HEK293T (cell line): ENCODE results near the gene OR52L1.

Experiments
- ARNT ChIP-seq: fragments of 450-650 bp; IDR thresholded peaks from 2 replicates; pipeline ENCODE4 v1.6.1; 2017; ENCODE audit warnings: mild to moderate bottlenecking
- BHLHE40 ChIP-seq: fragments of 450-650 bp; IDR thresholded peaks from 2 replicates; pipeline ENCODE4 v1.6.1; 2016; ENCODE audit warnings: mild to moderate bottlenecking, moderate library complexity, borderline replicate concordance
- ELF4 ChIP-seq: fragments of 450-650 bp; IDR thresholded peaks from 2 replicates; pipeline ENCODE4 v1.6.1; 2017; ENCODE audit warnings: antibody characterized with exemption
- FOXA1 ChIP-seq: fragments of 450-650 bp; IDR thresholded peaks from 2 replicates; pipeline ENCODE4 v1.6.1; 2016; ENCODE audit warnings: mild to moderate bottlenecking
- FOXK2 ChIP-seq: fragments of 450-650 bp; IDR thresholded peaks from 2 replicates; pipeline ENCODE4 v1.6.1; 2016; ENCODE audit warnings: mild to moderate bottlenecking
- FOXM1 ChIP-seq: fragments of 450-650 bp; IDR thresholded peaks from 2 replicates; pipeline ENCODE4 v1.6.1; 2017; ENCODE audit warnings: mild to moderate bottlenecking, borderline replicate concordance
- HDGF ChIP-seq: fragments of 450-650 bp; IDR thresholded peaks from 2 replicates; pipeline ENCODE4 v1.6.1; 2017; ENCODE audit warnings: antibody characterized with exemption, borderline replicate concordance
- LEF1 ChIP-seq: fragments of 450-650 bp; IDR thresholded peaks from 2 replicates; pipeline ENCODE4 v1.6.1; 2017; ENCODE audit warnings: mild to moderate bottlenecking, borderline replicate concordance
- NFRKB ChIP-seq: fragments of 450-650 bp; IDR thresholded peaks from 2 replicates; pipeline ENCODE4 v1.6.1; 2016; ENCODE audit warnings: mild to moderate bottlenecking, moderate library complexity
- SP1 ChIP-seq: fragments of 450-650 bp; IDR thresholded peaks from 2 replicates; pipeline ENCODE4 v1.6.1; 2017
- SUZ12 ChIP-seq: fragments of 450-650 bp; IDR thresholded peaks from 2 replicates; pipeline ENCODE4 v1.6.1; 2016; ENCODE audit warnings: mild to moderate bottlenecking
- TARDBP ChIP-seq: fragments of 450-650 bp; IDR thresholded peaks from 2 replicates; pipeline ENCODE4 v1.6.1; 2016
- ZNF384 ChIP-seq: fragments of 450-650 bp; IDR thresholded peaks from 2 replicates; pipeline ENCODE4 v1.6.1; 2016

GRCh38 chr11:6006846-6007245, 20.1 kb upstream of the OR52L1 start, which contains the start of gene OR56A4:
- TF ChIP-seq BHLHE40 (no peak), FOXA1 (no peak), SUZ12 (no peak), SP1 (no peak), FOXM1 (no peak), FOXK2 (no peak), NFRKB (no peak), ARNT (no peak), ELF4 (no peak), TARDBP (no peak), HDGF (no peak), ZNF384 (no peak), LEF1 (no peak)
